HepG2 (cell line): ENCODE measurements around the gene ISG20. TPM values are rescaled to one million over a fixed set of nuclear protein-coding genes. Genes with fewer than 3 reads are reported as not detected.

ENCODE experiments used
- ATAC-seq: fragments of 200-7000 bp; cut with Tn5 transposase; 3 replicates; pipeline ENCODE4 v1.9.1; 2020; ENCODE audit warnings: mild to moderate bottlenecking, moderate library complexity
- BruUV-seq: library from RNA; stranded (reverse); fragments of 400-500 nt; replicated peaks from 2 replicates; lab custom pipeline; 2021; lab: Mats Ljungman, UMichigan
- CTCF ChIA-PET: fragments of 300-600 bp; formaldehyde crosslinking; extraction: SDS; loops from one replicate; lab custom pipeline; 2021; ENCODE audit warnings: low total read pairs, inconsistent platforms, low intra/inter-chr PET ratio; lab: Yijun Ruan, JAX
- POLR2A ChIA-PET: fragments of 350-600 bp; sonication (Branson Sonifier 250); formaldehyde crosslinking; loops from one replicate; lab custom pipeline; 2020; ENCODE audit warnings: antibody characterized with exemption, inconsistent platforms; lab: Yijun Ruan, JAX
- DNase-seq: peaks from one replicate; pipeline ENCODE4 v3.0.0-alpha.2; 2015; ENCODE audit warnings: low spot score
- FAIRE-seq: peaks from 3 replicates; lab custom pipeline; 2011; peaks lifted over from hg19 to GRCh38; lab: Jason Lieb, UNC
- H2AFZ ChIP-seq: one replicate; pipeline ENCODE4 v1.6.1; 2011; ENCODE audit warnings: low read length, inconsistent platforms
- H3K27ac ChIP-seq: fragments of 300-600 bp; 3 replicates; pipeline ENCODE4 v1.8.0; 2011; ENCODE audit warnings: mixed run types, mild to moderate bottlenecking, mixed read lengths, low read length, inconsistent platforms; ENCODE audit not compliant: insufficient read depth; ENCODE audit errors: extremely low read length
- H3K27me3 ChIP-seq, 2 experiments: fragments of 200-600 bp in 1 of 2; 2 replicates in 1 of 2; 3 replicates in 1 of 2; pipeline versions ENCODE4 v1.6.0 to v1.8.0; 2011; ENCODE audit warnings: low read length in 2 of 2, mild to moderate bottlenecking in 2 of 2, moderate library complexity in 2 of 2, inconsistent platforms in 1 of 2; ENCODE audit not compliant: insufficient read depth in 2 of 2, control insufficient read depth in 1 of 2
- H3K36me3 ChIP-seq, 2 experiments: fragments of 200-600 bp in 1 of 2; replicated peaks in 1 of 2; 2 replicates in 1 of 2; 3 replicates in 1 of 2; pipeline versions ENCODE4 v1.5.1 to v1.8.0; 2011; ENCODE audit warnings: low read length in 2 of 2, inconsistent platforms in 1 of 2; ENCODE audit not compliant: insufficient read depth in 2 of 2, control insufficient read depth in 1 of 2
- H3K4me1 ChIP-seq: 2 replicates; pipeline ENCODE4 v1.5.1; 2012; ENCODE audit warnings: low read length, inconsistent platforms; ENCODE audit not compliant: insufficient read depth
- H3K4me2 ChIP-seq: 2 replicates; pipeline ENCODE4 v1.6.0; 2011; ENCODE audit warnings: low read depth, low read length, inconsistent platforms
- H3K4me3 ChIP-seq, 3 experiments: fragments of 200-600 bp in 1 of 3; sonication (generic), shearing (Covaris generic) in 1 of 3; replicated peaks in 1 of 3; 2 replicates each; pipeline ENCODE4 v1.5.1; 2011 to 2016; ENCODE audit warnings: low read length in 3 of 3, inconsistent platforms in 2 of 3, low read depth in 2 of 3, mild to moderate bottlenecking in 2 of 3, control low read depth in 1 of 3, mixed read lengths in 1 of 3; ENCODE audit not compliant: insufficient read depth in 1 of 3
- H3K79me2 ChIP-seq: one replicate; pipeline ENCODE4 v1.6.1; 2011; ENCODE audit warnings: low read length, inconsistent platforms; ENCODE audit not compliant: insufficient read depth
- H3K9ac ChIP-seq: 2 replicates; pipeline ENCODE4 v1.6.0; 2011; ENCODE audit warnings: mild to moderate bottlenecking, low read depth, low read length, inconsistent platforms; ENCODE audit not compliant: insufficient read depth
- H3K9me3 ChIP-seq: 2 replicates; pipeline ENCODE4 v1.5.1; 2012; ENCODE audit warnings: mild to moderate bottlenecking, low read length
- H4K20me1 ChIP-seq: 2 replicates; pipeline ENCODE4 v1.6.0; 2011; ENCODE audit warnings: inconsistent platforms, mild to moderate bottlenecking, low read length, moderate library complexity; ENCODE audit not compliant: insufficient read depth
- ARNT2 ChIP-seq: sonication (generic); formaldehyde crosslinking; IDR thresholded peaks from 2 replicates; pipeline ENCODE4 v1.8.0; 2022; ENCODE audit warnings: mild to moderate bottlenecking, low read depth, missing genetic modification reagents, moderate library complexity
- EP300 ChIP-seq, 3 experiments: sonication (generic) in 1 of 3; formaldehyde crosslinking in 1 of 3; IDR thresholded peaks; 2 replicates each; pipeline versions ENCODE4 v1.5.1 to v1.6.1; 2011 to 2020; ENCODE audit warnings: low read depth in 2 of 3, low read length in 2 of 3, borderline replicate concordance in 1 of 3, improper control_type of control experiment in 1 of 3, mild to moderate bottlenecking in 1 of 3, missing genetic modification reagents in 1 of 3, moderate library complexity in 1 of 3
- MYNN ChIP-seq: sonication (generic); formaldehyde crosslinking; IDR thresholded peaks from 2 replicates; pipeline ENCODE4 v1.4.0; 2020; ENCODE audit warnings: mild to moderate bottlenecking, low read depth, missing genetic modification reagents
- NFATC3 ChIP-seq: sonication (generic); formaldehyde crosslinking; IDR thresholded peaks from 2 replicates; pipeline ENCODE4 v1.5.1; 2020; ENCODE audit warnings: mild to moderate bottlenecking, missing genetic modification reagents
- NFKBIZ ChIP-seq: IDR thresholded peaks from 2 replicates; pipeline ENCODE4 v1.6.1; 2018; ENCODE audit warnings: missing genetic modification reagents, missing compliant biosample characterization
- PRMT3 ChIP-seq: sonication (generic); formaldehyde crosslinking; IDR thresholded peaks from 2 replicates; pipeline ENCODE4 v1.8.1; 2022; ENCODE audit warnings: low read depth, mild to moderate bottlenecking, moderate library complexity, missing genetic modification reagents, borderline replicate concordance
- RBFOX2 ChIP-seq: fragments of 200-400 bp; formaldehyde crosslinking; IDR thresholded peaks from 2 replicates; pipeline ENCODE4 v1.6.1; 2017; ENCODE audit warnings: low read depth, mild to moderate bottlenecking, low read length
- SALL1 ChIP-seq: sonication (generic); formaldehyde crosslinking; IDR thresholded peaks from 2 replicates; pipeline ENCODE4 v1.8.0; 2022; ENCODE audit warnings: mild to moderate bottlenecking, missing genetic modification reagents
- SKI ChIP-seq: fragments of 450-650 bp; IDR thresholded peaks from one replicate; pipeline ENCODE4 v1.6.1; 2018; ENCODE audit warnings: mild to moderate bottlenecking; ENCODE audit not compliant: partially characterized antibody
- YEATS4 ChIP-seq: sonication (generic); formaldehyde crosslinking; IDR thresholded peaks from 2 replicates; pipeline ENCODE4 v1.4.0; 2020; ENCODE audit warnings: missing genetic modification reagents, borderline replicate concordance
- ZBTB7B ChIP-seq: sonication (generic); formaldehyde crosslinking; IDR thresholded peaks from 2 replicates; pipeline ENCODE4 v1.4.0; 2020; ENCODE audit warnings: missing genetic modification reagents
- ZNF263 ChIP-seq: sonication (generic); formaldehyde crosslinking; IDR thresholded peaks from 2 replicates; pipeline ENCODE4 v1.4.0; 2020; ENCODE audit warnings: missing genetic modification reagents
- ZNF484 ChIP-seq: sonication (generic); formaldehyde crosslinking; IDR thresholded peaks from 2 replicates; pipeline ENCODE4 v1.5.1; 2020; ENCODE audit warnings: mild to moderate bottlenecking, low read depth, missing genetic modification reagents, borderline replicate concordance
- ZNF776 ChIP-seq: sonication (generic); formaldehyde crosslinking; IDR thresholded peaks from 2 replicates; pipeline ENCODE4 v1.4.0; 2020; ENCODE audit warnings: mild to moderate bottlenecking, missing genetic modification reagents
- ZSCAN31 ChIP-seq: sonication (generic); formaldehyde crosslinking; IDR thresholded peaks from 2 replicates; pipeline ENCODE4 v1.5.0; 2020; ENCODE audit warnings: low read depth, mild to moderate bottlenecking, missing genetic modification reagents
- WGBS: methylation state at CpG from one replicate; pipeline ENCODE4 v1.1.6; 2017; ENCODE audit warnings: low lambda C conversion rate; 5-methylcytosine and 5-hydroxymethylcytosine counted together
- in situ Hi-C: cut with HindIII; loops from 2 replicates; pipeline ENCODE4 v1.10.0; 2017; ENCODE audit warnings: low pct_unique_long_range_greater_than_20kb; ENCODE audit not compliant: extremely low pct_ligation_motif_present
- intact Hi-C: fragments of 100-400 bp; cut with micrococcal nuclease; formaldehyde crosslinking; loops from one replicate; pipeline ENCODE4 v1.10.0; 2022; ENCODE audit not compliant: unreplicated experiment
- polyA plus RNA-seq, 8 experiments: library from polyadenylated mRNA; depleted of rRNA in 3 of 8; stranded (reverse) in 7 of 8; unstranded in 1 of 8; fragments of >200 nt; fragmentation: Illumina TruSeq in 4 of 8; extraction: Trizol in 4 of 8; gene quantifications; 2 replicates each; pipeline versions ENCODE4 v1.2.1 to v1.2.3, GENCODE V29; 2011 to 2016; ENCODE audit warnings: low read depth in 4 of 8, missing spikeins in 1 of 8, mixed read lengths in 1 of 8; ENCODE audit not compliant: insufficient read depth in 1 of 8
- total RNA-seq, 5 experiments: library from RNA; depleted of rRNA; stranded (reverse); fragments of >200 nt; fragmentation: Illumina TruSeq; extraction: Trizol; gene quantifications; 2 replicates each; pipeline ENCODE4 v1.2.3, GENCODE V29; 2016; ENCODE audit warnings: low read depth in 1 of 5
- TF ChIP-seq, protein P1 (sequence below): sonication (generic); formaldehyde crosslinking; IDR thresholded peaks from 2 replicates; pipeline ENCODE4 v1.8.1; 2023; ENCODE audit warnings: mild to moderate bottlenecking, missing genetic modification reagents, borderline replicate concordance
- TF ChIP-seq, protein P2 (sequence below): sonication (generic); formaldehyde crosslinking; IDR thresholded peaks from 2 replicates; pipeline ENCODE4 v1.5.1; 2020; ENCODE audit warnings: mild to moderate bottlenecking, missing genetic modification reagents, moderate library complexity
- TF ChIP-seq, protein P3 (sequence below): IDR thresholded peaks from 2 replicates; pipeline ENCODE4 v1.6.1; 2016; ENCODE audit warnings: missing biosample characterization, missing genetic modification reagents, low read depth

ISG20 gene
- total and polyA plus RNA-seq, 2 of the 13 experiments (the other 11 are each of a cell fraction or from before 2014, with no cell fraction given), result 6.3 to 31.5 TPM

DNA sequence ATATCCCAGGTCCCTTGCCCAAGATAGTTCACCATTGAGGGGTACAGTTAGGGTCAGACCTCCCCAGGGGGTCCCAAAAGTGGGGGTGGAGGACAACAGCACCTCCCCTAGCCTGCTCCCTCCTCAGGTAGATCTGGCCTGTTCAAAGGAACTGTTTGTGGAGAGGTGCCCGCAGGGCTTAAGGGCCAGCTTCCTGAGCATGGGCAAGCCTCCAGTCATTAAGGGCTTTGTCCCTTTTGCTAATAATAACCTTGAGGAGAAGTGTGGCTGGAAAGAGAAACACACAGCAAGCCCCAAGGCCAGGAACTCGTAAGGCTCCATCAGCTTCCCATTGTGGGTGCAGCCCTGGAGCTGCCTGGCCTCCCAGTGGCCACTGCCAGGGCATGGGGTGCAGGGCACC is 47.4 kb downstream of the ISG20 start:
- ChIA-PET POLR2A (no interaction called here), CTCF (no interaction called here)
- H3K4me2 ChIP-seq, result no peak overlapping the region
- intact Hi-C loops, result no loop called here
- H3K27me3 ChIP-seq, result peaks cover 0 to 5% of the 10 kb centered on the region in 2 experiments; a peak in 3 of 5 replicates
- no peak for TF ChIP-seq SKI
- no peak for TF ChIP-seq NFATC3
- TF ChIP-seq SALL1 (CRISPR knock-in tag), result no peak
- no peak for TF ChIP-seq PRMT3 (CRISPR knock-in tag)
- TF ChIP-seq, protein P1, sequence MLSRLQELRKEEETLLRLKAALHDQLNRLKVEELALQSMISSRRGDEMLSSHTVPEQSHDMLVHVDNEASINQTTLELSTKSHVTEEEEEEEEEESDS (CRISPR knock-in tag), result no peak
- TF ChIP-seq, protein P2, sequence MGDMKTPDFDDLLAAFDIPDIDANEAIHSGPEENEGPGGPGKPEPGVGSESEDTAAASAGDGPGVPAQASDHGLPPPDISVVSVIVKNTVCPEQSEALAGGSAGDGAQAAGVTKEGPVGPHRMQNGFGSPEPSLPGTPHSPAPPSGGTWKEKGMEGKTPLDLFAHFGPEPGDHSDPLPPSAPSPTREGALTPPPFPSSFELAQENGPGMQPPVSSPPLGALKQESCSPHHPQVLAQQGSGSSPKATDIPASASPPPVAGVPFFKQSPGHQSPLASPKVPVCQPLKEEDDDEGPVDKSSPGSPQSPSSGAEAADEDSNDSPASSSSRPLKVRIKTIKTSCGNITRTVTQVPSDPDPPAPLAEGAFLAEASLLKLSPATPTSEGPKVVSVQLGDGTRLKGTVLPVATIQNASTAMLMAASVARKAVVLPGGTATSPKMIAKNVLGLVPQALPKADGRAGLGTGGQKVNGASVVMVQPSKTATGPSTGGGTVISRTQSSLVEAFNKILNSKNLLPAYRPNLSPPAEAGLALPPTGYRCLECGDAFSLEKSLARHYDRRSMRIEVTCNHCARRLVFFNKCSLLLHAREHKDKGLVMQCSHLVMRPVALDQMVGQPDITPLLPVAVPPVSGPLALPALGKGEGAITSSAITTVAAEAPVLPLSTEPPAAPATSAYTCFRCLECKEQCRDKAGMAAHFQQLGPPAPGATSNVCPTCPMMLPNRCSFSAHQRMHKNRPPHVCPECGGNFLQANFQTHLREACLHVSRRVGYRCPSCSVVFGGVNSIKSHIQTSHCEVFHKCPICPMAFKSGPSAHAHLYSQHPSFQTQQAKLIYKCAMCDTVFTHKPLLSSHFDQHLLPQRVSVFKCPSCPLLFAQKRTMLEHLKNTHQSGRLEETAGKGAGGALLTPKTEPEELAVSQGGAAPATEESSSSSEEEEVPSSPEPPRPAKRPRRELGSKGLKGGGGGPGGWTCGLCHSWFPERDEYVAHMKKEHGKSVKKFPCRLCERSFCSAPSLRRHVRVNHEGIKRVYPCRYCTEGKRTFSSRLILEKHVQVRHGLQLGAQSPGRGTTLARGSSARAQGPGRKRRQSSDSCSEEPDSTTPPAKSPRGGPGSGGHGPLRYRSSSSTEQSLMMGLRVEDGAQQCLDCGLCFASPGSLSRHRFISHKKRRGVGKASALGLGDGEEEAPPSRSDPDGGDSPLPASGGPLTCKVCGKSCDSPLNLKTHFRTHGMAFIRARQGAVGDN (CRISPR knock-in tag), result no peak
- no peak for TF ChIP-seq ZNF263
- TF ChIP-seq, protein P3, sequence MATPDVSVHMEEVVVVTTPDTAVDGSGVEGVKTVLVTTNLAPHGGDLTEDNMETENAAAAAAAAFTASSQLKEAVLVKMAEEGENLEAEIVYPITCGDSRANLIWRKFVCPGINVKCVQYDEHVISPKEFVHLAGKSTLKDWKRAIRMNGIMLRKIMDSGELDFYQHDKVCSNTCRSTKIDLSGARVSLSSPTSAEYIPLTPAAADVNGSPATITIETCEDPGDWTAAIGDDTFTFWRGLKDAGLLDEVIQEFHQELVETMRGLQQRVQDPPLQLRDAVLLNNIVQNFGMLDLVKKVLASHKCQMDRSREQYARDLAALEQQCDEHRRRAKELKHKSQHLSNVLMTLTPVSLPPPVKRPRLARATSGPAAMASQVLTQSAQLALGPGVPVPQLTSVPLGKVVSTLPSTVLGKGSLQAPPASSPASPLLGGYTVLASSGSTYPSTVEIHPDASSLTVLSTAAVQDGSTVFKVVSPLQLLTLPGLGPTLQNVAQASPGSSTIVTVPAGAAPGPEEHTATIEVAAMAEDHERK, result no peak
- no peak for TF ChIP-seq ZNF776 (CRISPR knock-in tag)
- no peak for TF ChIP-seq MYNN
- no peak for TF ChIP-seq ZSCAN31 (CRISPR knock-in tag)
- no peak for TF ChIP-seq NFKBIZ (CRISPR knock-in tag)
- TF ChIP-seq YEATS4 (CRISPR knock-in tag), result no peak
- TF ChIP-seq EP300 (IDR thresholded peaks at IDR 0.05; ENCODE audit: low read depth in 2 of 2, low read length in 2 of 2), result no peak
- TF ChIP-seq EP300 (CRISPR knock-in tag; IDR thresholded peaks at IDR 0.05; ENCODE audit: borderline replicate concordance), result no peak
- TF ChIP-seq ZNF484 (CRISPR knock-in tag), result no peak
- TF ChIP-seq ARNT2 (CRISPR knock-in tag), result no peak
- TF ChIP-seq ZBTB7B, result no peak
- no peak for TF ChIP-seq RBFOX2
- no peaks in the 10 kb centered on the region for H3K36me3 ChIP-seq
- DNase-seq, result no peak
- H2AFZ ChIP-seq, result no peak overlapping the region
- no TSS peak for BruUV-seq
- no peaks in the 10 kb centered on the region for H3K79me2 ChIP-seq
- H3K27ac ChIP-seq, result no peak overlapping the region
- H3K4me3 ChIP-seq, result no peak overlapping the region
- H3K9me3 ChIP-seq, result no peaks in the 10 kb centered on the region; the same call in 1 of the 2 replicates
- no peaks in the 10 kb centered on the region for H4K20me1 ChIP-seq
- no peak overlapping the region for H3K9ac ChIP-seq
- no peak for FAIRE-seq
- peaks cover 11% of the 10 kb centered on the region for H3K4me1 ChIP-seq
- no peak for ATAC-seq
- in situ Hi-C loops, result no loop called here
- no CpG with 5 or more reads among the region's 2 CpGs for WGBS
